Measurements from ENCODE around the gene SUN5.
"Not testable (repeated sequence)": the region's sequence is repeated elsewhere in the genome, so short reads cannot be mapped to it uniquely, and the experiment has no call there.

Gene SUN5, protein sequence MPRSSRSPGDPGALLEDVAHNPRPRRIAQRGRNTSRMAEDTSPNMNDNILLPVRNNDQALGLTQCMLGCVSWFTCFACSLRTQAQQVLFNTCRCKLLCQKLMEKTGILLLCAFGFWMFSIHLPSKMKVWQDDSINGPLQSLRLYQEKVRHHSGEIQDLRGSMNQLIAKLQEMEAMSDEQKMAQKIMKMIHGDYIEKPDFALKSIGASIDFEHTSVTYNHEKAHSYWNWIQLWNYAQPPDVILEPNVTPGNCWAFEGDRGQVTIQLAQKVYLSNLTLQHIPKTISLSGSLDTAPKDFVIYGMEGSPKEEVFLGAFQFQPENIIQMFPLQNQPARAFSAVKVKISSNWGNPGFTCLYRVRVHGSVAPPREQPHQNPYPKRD

DNA sequence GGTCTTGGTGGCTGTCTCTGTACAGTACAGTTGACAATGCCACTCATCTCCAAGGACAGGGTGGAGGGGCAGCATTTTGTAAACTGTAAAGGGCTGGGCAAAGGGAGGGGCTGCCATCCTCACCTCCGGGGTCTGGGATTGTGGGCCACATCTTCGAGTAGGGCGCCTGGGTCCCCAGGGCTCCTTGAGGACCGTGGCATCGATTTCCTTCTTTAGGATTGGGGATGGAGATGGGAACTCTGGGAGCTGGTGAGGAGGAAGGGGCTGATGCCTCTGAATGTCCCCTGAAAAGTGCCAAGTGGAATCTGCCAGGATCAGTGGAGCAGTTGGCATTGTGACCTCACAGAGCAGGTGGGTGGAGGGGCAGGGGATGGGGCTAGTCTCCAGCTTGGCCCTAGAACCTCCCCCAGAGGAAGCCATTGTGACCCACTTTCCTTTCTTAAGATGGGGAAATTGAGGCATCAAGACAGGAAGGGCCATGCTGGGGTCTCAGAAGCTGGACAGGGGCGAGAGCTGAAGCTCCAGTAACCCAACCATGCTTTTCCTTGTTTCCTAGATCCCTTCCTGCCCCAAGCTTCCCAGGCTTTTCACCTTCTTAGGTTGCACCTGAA lies at the start of gene SUN5:
SUN5 (minus strand) TSS at position 293 of the 611 bp plus-strand sequence; CDS start at position 200, 93 bp downstream.
- DNase-seq (ENCODE audit: low read depth), result no peak

DNA sequence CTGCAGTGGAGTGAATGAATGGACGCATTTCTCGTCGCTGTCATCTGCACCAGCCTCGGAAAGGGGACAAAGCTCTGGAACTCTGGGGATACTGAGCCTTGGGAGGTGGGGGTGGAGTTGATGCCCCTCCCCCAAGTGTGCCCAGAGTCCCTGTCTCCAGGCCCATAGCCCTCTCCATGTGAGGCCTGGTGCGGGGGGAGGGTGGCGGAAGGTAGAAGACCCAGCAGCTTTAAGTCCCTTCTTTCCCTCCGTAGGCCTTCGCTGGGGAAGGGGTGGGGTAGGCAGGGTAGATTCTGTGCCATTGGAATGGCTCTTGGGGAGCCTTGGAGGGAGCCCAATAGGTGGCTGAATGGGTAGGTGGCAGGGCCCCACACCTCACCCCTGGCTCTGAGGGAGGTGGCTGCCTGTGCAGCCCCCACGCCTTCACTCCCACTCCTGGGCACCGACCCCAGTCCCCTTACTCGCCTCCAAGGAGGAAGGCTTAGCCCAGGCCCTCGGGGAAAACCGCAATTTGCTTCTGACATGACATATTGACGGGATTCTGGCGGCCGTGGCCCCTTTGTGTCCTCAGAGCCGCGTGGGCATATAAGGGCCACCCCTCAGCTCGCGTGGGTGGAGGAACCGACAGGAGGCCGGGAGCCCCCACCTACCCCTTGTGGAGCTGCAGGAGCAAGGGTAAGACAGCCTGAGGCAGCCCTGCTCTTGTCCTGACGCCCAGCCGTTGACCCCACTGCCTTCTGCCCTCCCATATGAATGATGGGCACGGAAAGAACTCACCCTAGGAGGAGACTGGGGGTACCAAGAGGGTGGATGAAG lies 49.3 kb upstream of the SUN5 start, which contains the start of gene BPIFB3:
BPIFB3 (plus strand) TSS at position 613 of the 816 bp plus-strand sequence. CDS start 1,533 bp downstream, outside the sequence.
- no peak for DNase-seq (ENCODE audit: low read depth)

DNA sequence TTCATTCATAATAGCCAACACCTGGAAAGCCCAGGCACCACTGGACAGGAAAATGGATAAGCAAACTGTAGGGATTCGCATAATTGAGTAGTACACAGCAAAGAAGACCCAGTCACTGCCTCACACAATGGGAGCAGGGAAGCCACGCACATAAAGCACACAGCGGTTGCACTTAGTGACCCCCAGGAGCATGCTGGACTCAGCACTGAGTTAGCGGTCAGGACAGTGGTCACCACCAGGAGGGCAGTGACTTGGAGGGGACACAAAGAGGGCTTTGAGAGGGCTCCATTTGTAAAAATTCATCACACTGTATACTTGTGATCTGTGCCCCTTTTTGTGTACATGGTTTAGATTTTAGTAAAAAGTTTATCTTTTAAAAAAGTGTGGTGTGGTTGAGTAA lies 47.1 kb upstream of the SUN5 start:
- DNase-seq (ENCODE audit: low read depth), result no peak

DNA sequence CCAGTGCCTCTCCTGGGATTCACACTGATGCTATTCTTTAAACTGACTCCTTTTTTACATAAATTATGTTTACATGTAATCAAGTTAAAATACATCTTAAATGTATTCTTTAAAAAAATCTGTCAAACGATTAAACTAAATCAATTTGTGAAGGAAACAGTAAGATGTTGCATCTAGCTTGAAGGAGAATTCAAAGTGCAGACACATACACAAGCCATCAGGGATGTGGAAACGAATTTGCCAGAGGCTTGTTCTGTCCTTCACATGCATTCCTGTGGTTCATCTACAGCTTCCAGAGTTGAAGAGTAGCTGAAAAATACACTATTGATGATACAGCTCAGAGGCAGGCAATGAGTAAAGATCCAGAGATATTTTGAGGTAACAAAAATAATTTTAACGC lies 42.2 kb upstream of the SUN5 start:
- DNase-seq (ENCODE audit: low read depth), result no peak

DNA sequence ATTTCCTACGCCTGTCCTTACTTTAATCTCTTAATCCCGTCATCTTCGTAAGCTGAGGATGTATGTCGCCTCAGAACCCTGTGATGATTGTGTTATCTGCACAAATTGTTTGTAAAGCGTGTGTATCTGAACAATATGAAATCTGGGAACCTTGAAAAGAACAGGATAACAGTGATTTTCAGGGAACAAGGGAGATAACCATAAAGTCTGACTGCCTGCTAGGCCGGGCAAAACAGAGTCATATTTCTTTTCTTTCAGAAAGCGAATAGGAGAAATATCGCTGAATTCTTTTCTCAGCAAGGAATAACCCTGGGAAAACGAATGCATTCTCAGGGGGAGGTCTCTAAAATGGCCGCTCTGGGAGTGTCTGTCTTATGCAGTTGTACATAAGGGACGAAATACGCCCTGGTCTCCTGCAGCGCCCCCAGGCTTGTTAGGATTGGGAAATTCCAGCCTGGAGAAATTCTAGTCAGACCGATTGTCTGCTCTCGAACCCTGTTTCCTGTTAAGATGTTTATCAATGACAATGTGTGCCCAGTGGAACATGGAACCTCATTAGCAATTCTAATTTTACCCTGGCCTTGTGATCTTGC lies 41.0 kb upstream of the SUN5 start:
- not testable (repeated sequence) for DNase-seq (ENCODE audit: low read depth)

DNA sequence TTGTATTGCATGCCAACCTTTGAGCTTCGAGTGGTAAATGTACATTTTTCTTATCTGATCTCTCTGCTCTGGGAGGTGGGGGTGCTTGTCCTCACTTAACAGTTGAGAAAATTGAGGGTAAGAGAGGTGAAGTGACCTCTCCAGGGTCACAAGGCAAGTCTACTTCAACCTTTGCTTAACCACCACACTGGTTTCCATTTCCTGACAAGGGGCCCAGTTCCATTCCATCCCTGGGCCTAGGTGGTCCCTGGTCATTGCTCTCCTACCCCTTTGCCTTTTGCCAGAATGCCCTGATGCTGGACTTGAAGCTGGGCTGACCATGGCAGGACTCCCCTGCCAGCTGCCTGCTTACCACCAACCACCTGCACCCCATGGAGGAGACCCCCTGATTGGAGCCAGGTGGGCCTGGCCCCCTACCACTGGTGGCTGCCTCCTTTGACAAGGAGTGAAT lies 39.5 kb upstream of the SUN5 start:
- no peak for DNase-seq (ENCODE audit: low read depth)

DNA sequence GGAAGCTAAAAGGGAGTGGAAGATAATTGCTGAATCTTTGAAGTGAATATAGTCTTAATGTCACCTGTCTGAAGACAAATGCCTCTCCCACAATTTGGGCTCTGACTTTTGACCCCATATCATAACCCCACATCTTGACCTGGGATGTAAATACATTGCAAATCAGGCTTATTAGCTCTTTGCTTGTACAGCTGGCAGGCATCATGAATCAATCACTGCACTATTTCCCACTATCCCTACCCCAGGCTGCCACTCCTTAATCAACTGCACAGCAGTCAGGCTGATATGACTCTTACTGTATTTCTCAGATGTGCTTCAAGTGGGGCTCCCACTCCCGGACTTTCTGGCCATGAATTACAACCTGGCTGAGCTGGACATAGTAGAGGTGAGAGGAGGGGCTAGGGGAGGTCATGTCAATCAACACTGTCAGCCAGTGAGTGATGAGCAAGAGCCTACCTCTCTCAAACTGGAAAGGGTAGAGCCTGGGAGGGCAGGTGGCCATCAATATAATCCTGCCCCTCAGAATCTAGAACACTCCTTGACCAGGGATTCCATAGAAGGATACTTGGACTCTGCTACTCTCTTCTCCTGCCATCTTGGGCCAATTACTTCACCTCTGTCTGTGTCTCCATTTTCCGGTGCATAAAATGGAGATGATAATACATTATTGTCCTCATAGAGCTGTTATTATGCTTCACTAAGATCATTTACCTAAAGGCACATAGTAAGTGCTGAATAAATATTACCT lies 38.9 kb upstream of the SUN5 start:
- no peak for DNase-seq (ENCODE audit: low read depth)

DNA sequence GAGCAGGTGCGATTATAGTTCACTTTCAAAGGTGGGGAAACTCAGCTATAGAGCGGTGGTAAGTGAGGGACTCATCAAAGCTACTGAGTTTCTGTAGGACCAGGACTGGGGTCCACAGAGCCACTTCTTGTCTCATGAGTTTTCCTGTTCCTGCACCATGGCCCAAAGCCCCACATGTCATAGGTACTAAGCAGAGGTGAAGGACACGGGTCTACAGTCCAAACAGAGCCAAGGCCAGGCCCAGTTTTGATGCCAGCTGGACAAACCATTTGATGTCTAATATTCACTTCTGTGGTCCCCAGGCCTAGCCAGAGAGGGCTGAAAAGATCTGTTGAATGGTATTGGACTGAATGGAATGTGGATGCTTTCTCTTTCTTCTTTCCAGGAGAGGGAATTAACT lies 38.2 kb upstream of the SUN5 start:
- DNase-seq (ENCODE audit: low read depth), result no peak

DNA sequence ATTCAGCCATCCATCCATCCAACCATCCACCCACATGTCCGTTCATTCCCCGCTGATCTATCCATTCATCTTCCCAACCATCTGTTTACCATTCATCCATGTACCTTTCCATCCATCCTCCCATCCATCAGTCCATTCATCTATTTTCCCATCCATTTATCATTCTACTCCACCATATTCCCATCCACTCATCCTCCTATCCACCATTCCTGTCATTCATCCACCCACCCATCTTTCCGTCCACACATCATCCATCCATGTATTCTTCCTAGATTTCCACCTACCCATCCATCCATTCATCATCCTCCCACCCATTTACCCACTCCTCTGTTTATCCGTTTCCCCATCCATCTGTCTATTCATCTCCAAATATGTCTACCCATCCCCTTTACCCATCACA lies 34.0 kb upstream of the SUN5 start:
- DNase-seq (ENCODE audit: low read depth), result no peak

DNA sequence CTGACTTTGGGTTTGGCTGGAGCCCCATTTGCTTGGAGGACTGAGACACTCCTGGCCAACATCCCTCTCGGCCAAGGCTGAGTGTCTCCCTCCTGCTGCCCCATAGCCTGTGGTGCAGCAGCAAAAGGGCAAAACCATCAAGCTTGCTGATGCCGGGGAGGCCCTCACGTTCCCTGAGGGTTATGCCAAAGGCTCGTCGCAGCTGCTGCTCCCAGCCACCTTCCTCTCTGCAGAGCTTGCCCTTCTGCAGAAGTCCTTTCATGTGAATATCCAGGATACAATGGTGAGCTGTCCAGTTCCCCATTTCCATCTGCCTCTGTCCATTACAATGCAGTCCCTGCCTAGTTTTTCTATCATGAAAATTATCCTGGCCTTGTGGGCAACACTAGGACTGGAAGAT lies 33.2 kb upstream of the SUN5 start:
- DNase-seq (ENCODE audit: low read depth), result no peak

DNA sequence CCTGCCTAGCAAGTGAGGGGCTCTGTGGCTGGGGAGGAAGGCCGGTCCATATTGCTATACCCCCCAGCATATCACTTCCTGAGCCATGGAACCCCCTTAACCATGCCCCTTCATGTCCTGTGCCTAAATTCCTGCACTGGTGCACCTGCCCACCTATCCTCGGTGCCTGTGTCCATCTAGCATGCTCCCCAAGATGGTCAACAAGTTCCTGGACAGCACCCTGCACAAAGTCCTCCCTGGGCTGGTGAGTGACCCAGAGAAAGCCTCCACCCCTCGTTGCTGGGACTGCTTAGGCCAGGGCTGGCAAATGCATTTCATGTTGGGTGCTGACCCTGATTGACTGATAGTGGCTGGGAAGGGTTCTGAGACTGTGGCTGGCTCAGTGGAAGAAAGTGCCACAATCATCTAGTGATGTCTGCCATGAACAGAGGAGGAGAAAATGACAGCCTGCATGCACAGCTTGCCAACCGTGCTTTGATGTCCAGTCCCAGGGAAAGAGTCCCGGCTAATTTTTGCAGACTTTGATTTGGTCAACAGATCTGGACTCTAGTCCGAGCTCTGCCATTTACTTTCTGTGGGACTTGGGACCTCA lies 30.8 kb upstream of the SUN5 start:
- DNase-seq (ENCODE audit: low read depth), result no peak

DNA sequence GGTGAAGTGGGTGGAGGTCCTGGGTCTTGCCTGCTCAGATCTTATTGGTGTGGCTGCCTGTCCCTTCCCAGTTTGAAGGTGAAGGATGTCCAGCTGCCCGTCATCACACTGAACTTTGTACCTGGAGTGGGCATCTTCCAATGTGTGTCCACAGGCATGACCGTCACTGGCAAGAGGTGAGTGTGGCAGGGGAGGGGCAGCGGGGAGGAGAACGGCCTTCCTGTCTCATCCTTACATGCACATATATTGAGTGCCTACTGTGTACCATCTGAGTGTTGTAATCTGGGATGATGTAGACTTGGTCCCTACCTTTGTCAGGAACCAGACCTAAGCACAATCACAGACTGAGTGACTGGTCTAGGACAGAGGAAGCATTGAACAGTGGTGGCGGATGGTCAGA lies 29.9 kb upstream of the SUN5 start:
- no peak for DNase-seq (ENCODE audit: low read depth)

DNA sequence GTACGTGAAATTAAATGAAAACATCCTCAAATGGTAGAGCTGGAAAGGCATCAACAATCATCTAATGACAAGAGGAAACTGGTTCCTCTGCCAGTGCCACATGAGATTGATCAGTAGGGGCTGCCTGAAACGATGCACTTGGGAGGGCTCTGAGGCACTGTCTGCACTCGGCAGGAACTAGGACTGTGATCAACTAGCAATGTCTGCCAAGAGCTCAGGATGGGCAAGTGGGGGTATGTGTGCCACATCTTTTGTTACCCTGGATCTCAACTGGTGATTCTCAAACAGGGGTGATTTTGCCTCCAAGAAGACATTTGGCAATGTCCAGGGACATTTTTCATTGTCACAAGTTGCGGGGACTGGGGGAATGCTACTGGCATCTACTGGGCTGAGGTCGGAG lies 29.1 kb upstream of the SUN5 start:
- DNase-seq (ENCODE audit: low read depth), result no peak

DNA sequence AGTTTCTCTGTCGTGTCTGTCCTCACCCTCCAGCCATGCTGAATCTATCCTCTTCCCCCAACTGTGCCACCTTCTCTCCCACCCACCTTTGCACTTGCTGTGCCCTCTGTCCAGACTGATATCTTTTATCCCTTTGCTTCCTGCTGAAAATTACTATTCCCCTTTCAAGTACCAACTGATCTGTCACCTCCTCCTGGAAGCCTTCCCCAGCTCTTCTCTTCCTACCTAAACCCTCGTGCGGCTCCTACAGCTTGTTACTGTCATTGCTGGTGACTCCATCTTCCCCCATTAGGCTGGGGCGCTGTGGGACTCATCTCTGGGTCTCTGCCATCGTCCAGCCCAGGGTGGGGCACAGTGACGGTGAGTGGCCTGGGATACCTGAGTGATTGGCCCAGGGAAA lies 28.3 kb upstream of the SUN5 start:
- no peak for DNase-seq (ENCODE audit: low read depth)

DNA sequence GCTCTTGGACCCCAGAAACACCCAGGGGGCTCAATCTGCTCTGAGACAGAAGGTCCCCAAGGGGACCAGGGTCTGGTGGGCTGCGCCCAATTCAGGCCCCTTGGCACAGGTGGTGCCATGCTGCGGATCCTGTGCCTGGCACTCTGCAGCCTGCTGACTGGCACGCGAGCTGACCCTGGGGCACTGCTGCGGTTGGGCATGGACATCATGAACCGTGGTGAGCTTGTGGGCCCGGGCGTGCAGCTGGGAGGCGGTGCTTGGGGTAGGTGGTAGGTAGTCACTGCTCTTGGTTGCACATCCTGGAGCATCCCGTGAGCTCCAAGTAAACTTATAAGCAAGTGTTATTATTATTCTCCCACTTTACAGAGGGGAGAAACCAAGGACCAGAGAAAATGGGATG lies 27.3 kb upstream of the SUN5 start, which contains the start of gene BPIFB6:
BPIFB6 (plus strand) TSS at position 118 of the 400 bp plus-strand sequence; CDS start at position 118, 0 bp downstream.
- DNase-seq (ENCODE audit: low read depth), result no peak

DNA sequence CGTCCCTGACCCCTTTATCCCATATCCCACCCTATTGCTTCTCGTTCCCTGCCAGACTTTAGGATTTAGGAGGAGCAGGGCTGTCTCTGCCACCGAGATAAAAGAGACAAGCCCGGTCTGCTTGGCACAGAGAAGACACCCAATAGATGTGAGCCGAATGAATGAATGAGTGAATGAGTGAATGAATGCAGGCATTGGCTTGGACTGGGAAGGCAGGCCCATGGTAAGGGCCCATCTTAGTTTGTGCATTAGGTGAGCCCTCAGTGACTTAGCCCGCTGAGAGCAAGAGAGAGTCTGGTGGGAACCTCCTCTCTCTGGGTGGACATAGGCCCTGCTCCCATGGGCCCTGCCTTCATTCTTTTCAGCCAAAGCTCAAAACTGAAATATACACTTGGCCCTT lies 26.3 kb upstream of the SUN5 start:
- no peak for DNase-seq (ENCODE audit: low read depth)

DNA sequence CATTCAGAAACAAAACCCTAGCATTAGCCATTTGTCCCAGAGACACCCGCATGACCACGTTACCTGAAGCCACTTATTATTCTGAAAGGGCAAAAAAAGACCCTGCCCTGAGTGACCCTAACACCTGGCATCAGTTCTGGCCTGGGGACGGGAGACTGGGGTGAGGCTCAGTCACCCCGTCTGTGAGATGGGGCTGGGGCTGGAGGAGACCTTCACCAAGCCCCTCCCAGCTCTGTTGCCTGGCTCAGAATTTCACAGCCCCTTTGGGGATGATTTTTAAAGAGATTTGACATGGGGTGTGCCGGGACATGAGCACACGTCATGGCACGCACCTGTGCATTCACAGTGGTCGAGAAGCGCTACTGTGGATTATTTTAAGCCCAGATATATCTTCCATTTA lies 25.8 kb upstream of the SUN5 start:
- no peak for DNase-seq (ENCODE audit: low read depth)

DNA sequence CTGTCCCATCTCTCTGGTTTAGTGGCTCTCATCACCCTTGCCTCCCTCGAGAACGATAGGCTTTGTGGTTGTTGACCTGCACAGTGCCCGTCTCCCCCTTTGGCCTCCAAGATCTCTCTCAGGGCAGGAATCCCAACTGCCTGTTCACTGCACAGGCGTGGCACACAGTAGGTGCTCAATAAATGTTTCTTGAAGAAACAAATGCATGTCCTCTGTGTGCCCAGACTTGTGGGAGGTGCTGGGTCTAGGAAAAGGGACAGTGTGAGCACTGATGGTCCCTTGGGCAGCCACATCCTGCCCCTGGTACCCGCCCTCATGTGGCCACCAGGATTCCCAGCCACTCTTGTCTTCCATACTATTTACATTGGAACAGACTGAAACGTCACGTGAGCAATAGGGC lies 24.6 kb upstream of the SUN5 start:
- DNase-seq (ENCODE audit: low read depth), result no peak

DNA sequence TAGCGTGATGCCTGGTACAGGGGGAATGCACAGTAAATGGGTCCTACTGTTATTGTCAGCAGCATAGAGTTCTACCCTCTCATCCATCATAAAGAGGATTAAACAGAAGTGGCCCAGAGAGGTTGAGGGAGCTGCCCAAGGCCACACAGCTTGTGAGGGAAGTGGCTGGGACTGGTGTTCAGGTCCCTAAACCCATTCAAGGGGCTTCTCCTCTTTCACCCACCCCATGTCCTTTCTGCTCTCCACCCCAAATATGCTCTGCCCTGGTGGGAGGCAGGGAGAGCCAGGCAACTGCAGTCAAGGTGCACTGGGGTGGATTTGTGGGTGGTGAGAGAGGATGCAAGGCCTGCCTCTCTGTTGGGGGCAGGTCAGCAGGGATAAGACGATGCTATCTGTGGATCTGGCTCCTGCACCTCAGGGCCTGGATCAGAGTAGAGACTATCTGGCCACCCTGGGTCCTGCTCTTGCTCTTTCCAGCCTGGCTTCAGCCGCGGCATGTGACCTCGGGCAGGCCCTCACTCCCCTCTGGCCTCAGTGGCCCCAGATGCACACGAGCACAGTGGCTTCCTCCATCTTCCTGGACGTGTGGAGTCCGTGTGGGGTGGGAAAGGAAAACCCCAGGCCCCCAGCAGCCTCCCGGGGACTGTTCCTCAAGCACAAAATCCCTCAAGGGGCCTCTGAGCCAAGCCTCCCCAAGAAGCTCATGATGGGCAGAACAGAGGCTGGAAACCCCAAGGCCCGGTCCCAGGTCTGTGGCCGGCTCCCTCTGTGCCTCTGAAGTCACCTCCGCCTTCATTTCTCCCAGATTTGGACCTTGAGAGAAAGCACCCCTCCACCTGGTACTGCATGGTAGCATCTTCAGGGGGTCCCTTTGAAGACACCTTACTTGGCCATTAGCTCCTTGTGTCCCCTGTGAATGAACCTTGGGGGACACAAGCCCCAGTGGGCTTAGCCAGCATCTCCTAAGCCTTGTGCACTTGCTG lies 23.8 kb upstream of the SUN5 start:
- no peak for DNase-seq (ENCODE audit: low read depth)

Measured in GM04503 (cell line).